ENCODE measurements around the gene MAN2B1.
"Not testable (repeated sequence)": the region's sequence is repeated elsewhere in the genome, so short reads cannot be mapped to it uniquely, and the experiment has no call there.

MAN2B1 gene

GRCh38 chr19:12664406-12665280 is 1.9 kb downstream of the MAN2B1 start:
- DNase-seq (ENCODE audit: extremely low spot score, insufficient read length, low read depth) (no peak), FAIRE-seq (no peak)

DNA sequence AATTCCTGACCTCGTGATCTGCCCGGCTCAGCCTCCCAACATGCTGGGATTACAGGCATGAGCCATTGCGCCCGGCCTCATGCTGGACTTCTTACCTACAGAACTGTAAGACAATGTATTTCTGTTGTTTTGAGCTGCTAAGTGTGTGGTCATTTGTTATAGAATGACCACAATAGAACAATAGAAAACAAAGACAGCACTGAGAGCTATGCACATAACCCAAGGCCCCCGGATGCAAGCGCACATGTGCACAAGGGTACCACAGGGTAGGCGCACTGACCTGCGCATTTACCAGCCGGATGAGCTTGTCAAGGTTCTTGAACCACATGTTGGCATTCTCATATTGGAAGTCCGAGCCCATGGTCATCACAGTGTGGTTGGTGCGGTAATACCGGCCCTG is 5.6 kb downstream of the MAN2B1 start:
- FAIRE-seq (no peak), DNase-seq (ENCODE audit: extremely low spot score, insufficient read length, low read depth) (no peak)

- FAIRE-seq (no peak), DNase-seq (ENCODE audit: extremely low spot score, insufficient read length, low read depth) (no peak)
Observed at GRCh38 chr19:12657966-12658365, 8.6 kb downstream of the MAN2B1 start.

DNA sequence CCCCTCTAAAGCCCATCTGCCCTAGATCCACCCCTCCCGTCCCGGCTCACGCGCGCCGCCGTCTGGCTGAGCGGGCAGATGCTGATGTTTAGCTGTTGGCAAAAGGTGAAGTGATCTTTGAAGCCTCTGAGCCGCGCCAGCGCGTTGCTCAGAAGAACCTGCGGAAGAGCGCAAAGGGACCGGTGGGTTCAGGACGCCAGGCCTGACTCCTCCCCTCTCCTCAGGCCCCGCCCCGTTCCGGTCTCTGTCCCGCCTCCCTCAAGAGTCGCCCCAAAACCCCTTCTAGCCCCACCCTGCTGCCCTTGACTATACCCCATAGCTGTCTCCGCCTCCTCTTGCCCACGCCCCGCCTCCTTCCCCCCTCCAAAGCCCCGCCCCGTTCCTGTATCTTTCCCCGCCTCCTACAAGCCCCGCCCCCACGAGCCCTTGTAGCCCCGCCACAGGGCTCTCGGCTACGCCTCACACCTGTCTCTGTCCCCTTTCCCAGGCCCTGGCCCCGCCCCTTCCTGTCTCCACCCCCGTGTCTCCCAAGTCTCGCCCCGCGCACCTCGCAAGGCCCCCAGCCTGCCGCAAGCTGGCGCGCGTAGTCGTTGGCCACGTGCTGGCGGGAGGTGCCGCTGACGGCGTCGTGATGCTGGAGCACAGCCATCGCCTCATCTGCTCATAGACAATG is 9.5 kb downstream of the MAN2B1 start:
- FAIRE-seq, result no peak
- no peak for DNase-seq (ENCODE audit: extremely low spot score, insufficient read length, low read depth)

GRCh38 chr19:12655546-12655945 is 11.0 kb downstream of the MAN2B1 start:
- no peak for FAIRE-seq
- no peak for DNase-seq (ENCODE audit: extremely low spot score, insufficient read length, low read depth)

DNA sequence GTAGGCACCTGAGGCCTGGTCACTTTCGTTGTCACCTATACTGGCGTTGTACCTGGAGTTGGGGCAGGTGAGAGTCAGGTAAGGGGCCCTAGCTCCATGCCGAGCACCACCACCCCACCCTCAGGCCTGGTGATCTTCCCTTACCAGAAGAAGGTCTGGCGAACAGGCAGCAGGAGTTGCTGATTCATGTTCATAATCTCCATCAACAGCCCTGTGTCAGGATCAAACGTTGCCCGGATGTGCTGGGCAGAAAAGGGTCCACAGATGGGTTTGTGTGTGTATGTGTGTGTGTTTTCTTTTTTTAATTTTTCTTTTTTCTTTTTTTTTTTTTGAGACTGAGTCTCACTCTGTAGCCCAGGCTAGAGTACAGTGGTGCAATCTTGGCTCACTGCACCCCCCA is 14.3 kb downstream of the MAN2B1 start:
- no peak for FAIRE-seq
- DNase-seq (ENCODE audit: extremely low spot score, insufficient read length, low read depth), result no peak

DNA sequence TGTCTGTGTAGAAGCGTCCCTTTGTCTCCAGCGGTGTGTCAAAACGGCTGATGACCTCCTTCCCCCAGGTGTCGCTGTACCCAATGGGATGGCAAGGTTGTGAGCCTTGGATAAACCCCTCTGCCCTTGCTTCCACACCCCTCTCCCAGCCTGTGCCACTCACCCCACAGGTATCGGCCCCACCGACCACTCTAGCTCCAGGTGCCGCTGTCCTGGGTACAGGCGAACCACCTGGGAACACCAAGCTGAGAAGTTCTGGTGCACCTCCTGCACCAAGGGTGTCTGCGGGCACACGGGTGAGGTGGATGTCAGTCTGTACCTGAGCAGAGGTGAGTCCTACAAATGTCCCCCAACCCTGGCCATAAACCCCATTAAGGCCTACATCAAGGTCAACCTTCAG is 16.6 kb downstream of the MAN2B1 start:
- no peak for FAIRE-seq
- DNase-seq (ENCODE audit: extremely low spot score, insufficient read length, low read depth), result no peak

- DNase-seq (ENCODE audit: extremely low spot score, insufficient read length, low read depth) (no peak), FAIRE-seq (no peak)
Observed at GRCh38 chr19:12648088-12648487, 18.5 kb downstream of the MAN2B1 start.

- DNase-seq (ENCODE audit: extremely low spot score, insufficient read length, low read depth) (no peak), FAIRE-seq (no peak)
Observed at GRCh38 chr19:12647490-12648071, 19.0 kb downstream of the MAN2B1 start.

GRCh38 chr19:12647047-12647446 is 19.5 kb downstream of the MAN2B1 start:
- no peak for FAIRE-seq

DNA sequence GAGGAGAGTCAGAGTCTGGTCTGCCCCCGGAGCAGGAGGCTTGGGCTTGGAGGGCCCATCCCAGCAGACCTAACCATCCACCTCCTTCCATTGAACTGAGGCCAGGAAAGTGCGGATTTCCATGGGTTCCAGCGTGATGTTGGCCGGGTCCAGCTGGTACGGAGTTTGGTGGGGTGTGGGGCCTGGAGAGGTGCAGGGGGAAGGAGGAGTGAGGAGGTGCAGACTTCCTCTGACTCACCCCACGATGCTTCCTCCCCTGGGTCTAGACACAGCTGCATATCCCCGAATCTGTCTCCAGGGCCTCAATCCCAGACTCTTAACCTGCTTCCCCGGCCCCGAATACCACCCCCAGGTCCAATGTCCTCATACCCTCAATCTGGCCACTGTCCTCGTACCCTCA is 20.0 kb downstream of the MAN2B1 start:
- DNase-seq (ENCODE audit: extremely low spot score, insufficient read length, low read depth) (no peak), FAIRE-seq (no peak)

More at GRCh38 chr19:12647047-12647446, 19.5 kb downstream of the MAN2B1 start:
- DNase-seq (ENCODE audit: extremely low spot score, insufficient read length, low read depth), result no peak

- FAIRE-seq; DNase-seq (ENCODE audit: extremely low spot score, insufficient read length, low read depth): not testable (repeated sequence)
Observed at GRCh38 chr19:12643716-12644115, 22.8 kb downstream of the MAN2B1 start.

- no peak for FAIRE-seq
- DNase-seq (ENCODE audit: extremely low spot score, insufficient read length, low read depth), result no peak
Observed at GRCh38 chr19:12642506-12642905, 24.0 kb downstream of the MAN2B1 start.

- FAIRE-seq (no peak), DNase-seq (ENCODE audit: extremely low spot score, insufficient read length, low read depth) (no peak)
Observed at GRCh38 chr19:12641456-12641855, 25.1 kb downstream of the MAN2B1 start.

GRCh38 chr19:12639901-12640613 is 26.5 kb downstream of the MAN2B1 start:
- peak; percentile 95 for FAIRE-seq
- peak; percentile 68 for DNase-seq (ENCODE audit: extremely low spot score, insufficient read length, low read depth)

DNA sequence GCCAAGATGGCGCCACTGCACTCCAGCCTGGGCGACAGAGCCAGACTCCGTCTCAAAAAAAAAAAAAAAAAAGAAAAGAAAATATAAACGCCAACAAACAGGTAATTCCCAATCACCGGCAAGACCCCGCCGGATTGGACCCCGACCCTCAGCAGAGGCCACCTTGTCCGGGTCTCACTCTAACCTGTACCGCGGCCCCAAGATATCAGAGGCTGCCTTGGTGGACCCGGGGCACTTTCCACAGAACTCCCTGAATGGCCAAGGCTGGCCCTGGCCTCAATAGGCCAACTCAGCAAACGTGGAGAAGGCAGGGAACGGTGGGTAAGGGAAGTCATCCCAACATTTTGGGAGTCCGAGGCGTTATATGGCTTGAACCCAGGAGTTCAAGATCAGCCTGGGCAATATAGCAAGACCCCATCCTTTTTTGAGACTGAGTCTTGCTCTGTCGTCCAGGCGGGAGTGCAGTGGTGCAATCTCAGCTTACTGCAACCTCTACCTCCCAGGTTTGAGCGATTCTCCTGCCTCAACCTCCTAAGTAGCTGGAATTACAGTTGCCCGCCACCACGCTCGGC is 27.8 kb downstream of the MAN2B1 start:
- DNase-seq (ENCODE audit: extremely low spot score, insufficient read length, low read depth) (no peak), FAIRE-seq (no peak)

DNA sequence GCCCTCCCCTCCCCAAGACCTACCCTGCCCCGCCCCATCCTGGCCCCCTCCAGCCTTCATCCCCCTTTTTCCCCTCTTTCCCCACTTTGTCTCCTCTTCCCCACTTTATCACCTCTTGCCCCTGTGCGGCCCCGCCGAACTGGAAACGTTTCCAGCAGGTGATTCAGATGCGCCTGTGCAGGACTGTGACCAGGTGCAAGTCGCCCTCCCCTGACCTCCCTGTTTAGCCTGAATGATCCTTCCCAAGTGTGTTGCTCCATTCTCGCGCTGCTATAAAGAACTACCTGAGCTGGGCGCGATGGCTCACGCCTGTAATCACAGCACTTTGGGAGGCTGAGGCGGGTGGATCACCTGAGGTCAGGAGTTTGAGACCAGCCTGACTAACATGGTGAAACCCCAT is 29.9 kb downstream of the MAN2B1 start:
- no peak for DNase-seq (ENCODE audit: extremely low spot score, insufficient read length, low read depth)
- no peak for FAIRE-seq

DNA sequence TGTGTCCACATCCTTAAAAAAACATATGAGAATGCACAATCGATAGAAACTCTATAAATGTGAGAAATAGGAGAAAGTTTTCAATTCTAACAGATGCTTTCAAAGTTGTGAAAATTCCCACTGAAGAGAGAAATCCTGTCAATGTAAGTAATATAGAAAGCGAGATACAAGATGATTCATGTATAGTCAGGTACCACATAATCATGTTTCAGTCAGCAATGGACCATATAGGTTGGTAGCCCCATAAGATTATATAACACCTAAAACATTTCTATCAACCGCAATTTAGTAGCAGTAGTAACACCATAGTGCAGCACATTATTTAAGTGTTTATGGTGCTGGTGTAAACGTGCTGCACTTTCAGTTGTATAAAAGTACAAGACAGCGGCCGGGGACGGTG is 37.3 kb downstream of the MAN2B1 start:
- FAIRE-seq (no peak), DNase-seq (ENCODE audit: extremely low spot score, insufficient read length, low read depth) (no peak)

GRCh38 chr19:12628040-12629022 is 38.2 kb downstream of the MAN2B1 start:
- DNase-seq (ENCODE audit: extremely low spot score, insufficient read length, low read depth), result no peak
- FAIRE-seq, result no peak
